Measurements from ENCODE around the gene COQ8A.

DNA sequence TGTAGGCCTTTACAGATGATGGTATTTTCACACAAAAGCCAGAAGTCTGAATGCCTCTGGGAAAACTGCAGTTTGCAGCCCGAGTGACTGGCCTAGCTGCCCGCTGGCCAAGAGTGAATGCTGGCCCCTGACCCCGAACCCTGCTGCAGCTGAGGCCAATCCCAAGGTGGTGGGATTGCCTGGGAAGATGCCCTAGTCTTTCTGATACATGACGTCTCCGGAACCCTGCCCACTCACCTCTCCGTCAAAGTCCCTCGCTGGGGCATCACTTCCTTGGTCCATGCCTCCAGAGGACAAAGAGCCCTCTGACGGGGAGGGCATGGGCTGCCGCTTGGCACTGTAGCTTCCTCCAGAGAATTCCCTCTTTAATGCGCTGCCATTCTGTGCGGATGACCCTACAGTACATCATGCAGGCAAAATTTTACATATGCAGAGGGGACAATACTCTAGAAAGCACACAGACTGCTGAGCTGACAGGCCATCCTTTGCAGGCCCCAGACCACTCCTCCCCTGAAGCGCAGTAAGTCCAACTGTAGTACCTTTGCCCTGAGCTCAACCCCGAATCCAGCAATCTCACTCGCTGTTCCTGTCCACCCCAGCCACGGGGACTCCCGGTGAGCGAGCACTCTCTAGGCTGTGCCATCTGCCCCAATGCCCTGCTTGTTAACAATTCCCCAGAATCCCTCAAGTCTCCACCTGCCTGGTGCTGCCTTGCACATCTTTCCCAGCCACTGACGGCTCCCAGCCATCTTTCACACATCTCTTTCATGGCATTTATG lies 54.7 kb downstream of the COQ8A start:
- no peak for TF ChIP-seq TAF1 (IDR thresholded peaks at IDR 0.05; ENCODE audit: low read depth)
- no peak for TF ChIP-seq CTCF (IDR thresholded peaks at IDR 0.05; ENCODE audit: poor library complexity, severe bottlenecking)
- no peak for TF ChIP-seq EZH2 (IDR thresholded peaks at IDR 0.05; ENCODE audit: borderline replicate concordance, insufficient read depth, low read length, poor library complexity, severe bottlenecking)
- TF ChIP-seq POLR2AphosphoS5 (IDR thresholded peaks at IDR 0.05), result no peak
- no peak for TF ChIP-seq EP300 (conservative IDR thresholded peaks at IDR 0.05; ENCODE audit: poor library complexity, severe bottlenecking)
- TF ChIP-seq, protein P1, sequence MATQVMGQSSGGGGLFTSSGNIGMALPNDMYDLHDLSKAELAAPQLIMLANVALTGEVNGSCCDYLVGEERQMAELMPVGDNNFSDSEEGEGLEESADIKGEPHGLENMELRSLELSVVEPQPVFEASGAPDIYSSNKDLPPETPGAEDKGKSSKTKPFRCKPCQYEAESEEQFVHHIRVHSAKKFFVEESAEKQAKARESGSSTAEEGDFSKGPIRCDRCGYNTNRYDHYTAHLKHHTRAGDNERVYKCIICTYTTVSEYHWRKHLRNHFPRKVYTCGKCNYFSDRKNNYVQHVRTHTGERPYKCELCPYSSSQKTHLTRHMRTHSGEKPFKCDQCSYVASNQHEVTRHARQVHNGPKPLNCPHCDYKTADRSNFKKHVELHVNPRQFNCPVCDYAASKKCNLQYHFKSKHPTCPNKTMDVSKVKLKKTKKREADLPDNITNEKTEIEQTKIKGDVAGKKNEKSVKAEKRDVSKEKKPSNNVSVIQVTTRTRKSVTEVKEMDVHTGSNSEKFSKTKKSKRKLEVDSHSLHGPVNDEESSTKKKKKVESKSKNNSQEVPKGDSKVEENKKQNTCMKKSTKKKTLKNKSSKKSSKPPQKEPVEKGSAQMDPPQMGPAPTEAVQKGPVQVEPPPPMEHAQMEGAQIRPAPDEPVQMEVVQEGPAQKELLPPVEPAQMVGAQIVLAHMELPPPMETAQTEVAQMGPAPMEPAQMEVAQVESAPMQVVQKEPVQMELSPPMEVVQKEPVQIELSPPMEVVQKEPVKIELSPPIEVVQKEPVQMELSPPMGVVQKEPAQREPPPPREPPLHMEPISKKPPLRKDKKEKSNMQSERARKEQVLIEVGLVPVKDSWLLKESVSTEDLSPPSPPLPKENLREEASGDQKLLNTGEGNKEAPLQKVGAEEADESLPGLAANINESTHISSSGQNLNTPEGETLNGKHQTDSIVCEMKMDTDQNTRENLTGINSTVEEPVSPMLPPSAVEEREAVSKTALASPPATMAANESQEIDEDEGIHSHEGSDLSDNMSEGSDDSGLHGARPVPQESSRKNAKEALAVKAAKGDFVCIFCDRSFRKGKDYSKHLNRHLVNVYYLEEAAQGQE (IDR thresholded peaks at IDR 0.05; ENCODE audit: borderline replicate concordance), result no peak
- TF ChIP-seq RAD21 (conservative IDR thresholded peaks at IDR 0.05), result no peak
- TF ChIP-seq MXI1 (conservative IDR thresholded peaks at IDR 0.05; ENCODE audit: poor library complexity, severe bottlenecking), result no peak
- no peak for TF ChIP-seq SMC3 (conservative IDR thresholded peaks at IDR 0.05; ENCODE audit: poor library complexity)

All from neural cell (in vitro differentiated cells).